Stimulated activated naive CD8-positive, alpha-beta T cell treated with anti-CD3 and anti-CD28 coated beads, Interleukin-15, amount 100 ng/mL, for 72 hours (primary cell): ENCODE data around the gene INPP5J.
"Not testable (repeated sequence)": the region's sequence is repeated elsewhere in the genome, so short reads cannot be mapped to it uniquely, and the experiment has no call there.

Experiments
- ATAC-seq: fragments of 150-1000 bp; cut with Tn5 transposase; 2 replicates; pipeline ENCODE4 v1.10.0; 2021; ENCODE audit warnings: mild to moderate bottlenecking, moderate library complexity
- DNase-seq, 2 donors: peaks; one replicate each; pipeline ENCODE4 v3.0.0; 2021 to 2022
- H3K27ac Mint-ChIP-seq, 2 donors: one replicate each; pipeline ENCODE4 v1.8.0; 2022; ENCODE audit warnings: mild to moderate bottlenecking in 2 of 2, mixed read lengths in 2 of 2, moderate library complexity in 2 of 2
- H3K27me3 Mint-ChIP-seq: one replicate; pipeline ENCODE4 v1.8.0; 2022; ENCODE audit warnings: mixed read lengths
- H3K4me1 Mint-ChIP-seq: one replicate; pipeline ENCODE4 v1.8.0; 2022; ENCODE audit warnings: mild to moderate bottlenecking, mixed read lengths
- H3K4me3 Mint-ChIP-seq, 2 donors: one replicate each; pipeline ENCODE4 v1.8.0; 2022; ENCODE audit warnings: mild to moderate bottlenecking in 2 of 2, mixed read lengths in 2 of 2, moderate library complexity in 1 of 2
- H3K9me3 Mint-ChIP-seq, 2 donors: one replicate each; pipeline ENCODE4 v1.8.0; 2022; ENCODE audit warnings: mixed read lengths in 2 of 2

INPP5J gene, protein sequence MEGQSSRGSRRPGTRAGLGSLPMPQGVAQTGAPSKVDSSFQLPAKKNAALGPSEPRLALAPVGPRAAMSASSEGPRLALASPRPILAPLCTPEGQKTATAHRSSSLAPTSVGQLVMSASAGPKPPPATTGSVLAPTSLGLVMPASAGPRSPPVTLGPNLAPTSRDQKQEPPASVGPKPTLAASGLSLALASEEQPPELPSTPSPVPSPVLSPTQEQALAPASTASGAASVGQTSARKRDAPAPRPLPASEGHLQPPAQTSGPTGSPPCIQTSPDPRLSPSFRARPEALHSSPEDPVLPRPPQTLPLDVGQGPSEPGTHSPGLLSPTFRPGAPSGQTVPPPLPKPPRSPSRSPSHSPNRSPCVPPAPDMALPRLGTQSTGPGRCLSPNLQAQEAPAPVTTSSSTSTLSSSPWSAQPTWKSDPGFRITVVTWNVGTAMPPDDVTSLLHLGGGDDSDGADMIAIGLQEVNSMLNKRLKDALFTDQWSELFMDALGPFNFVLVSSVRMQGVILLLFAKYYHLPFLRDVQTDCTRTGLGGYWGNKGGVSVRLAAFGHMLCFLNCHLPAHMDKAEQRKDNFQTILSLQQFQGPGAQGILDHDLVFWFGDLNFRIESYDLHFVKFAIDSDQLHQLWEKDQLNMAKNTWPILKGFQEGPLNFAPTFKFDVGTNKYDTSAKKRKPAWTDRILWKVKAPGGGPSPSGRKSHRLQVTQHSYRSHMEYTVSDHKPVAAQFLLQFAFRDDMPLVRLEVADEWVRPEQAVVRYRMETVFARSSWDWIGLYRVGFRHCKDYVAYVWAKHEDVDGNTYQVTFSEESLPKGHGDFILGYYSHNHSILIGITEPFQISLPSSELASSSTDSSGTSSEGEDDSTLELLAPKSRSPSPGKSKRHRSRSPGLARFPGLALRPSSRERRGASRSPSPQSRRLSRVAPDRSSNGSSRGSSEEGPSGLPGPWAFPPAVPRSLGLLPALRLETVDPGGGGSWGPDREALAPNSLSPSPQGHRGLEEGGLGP

GRCh38 chr22:31122532-31123291 lies at the start of gene INPP5J:
INPP5J (plus strand) TSS chr22:31122966; CDS start chr22:31123015, 49 bp downstream.
- no peaks in the 10 kb centered on the region for H3K27me3 Mint-ChIP-seq

GRCh38 chr22:31073125-31073524 lies 49.6 kb upstream of the INPP5J start:
- H3K4me3 Mint-ChIP-seq, DNase-seq, H3K27ac Mint-ChIP-seq, H3K9me3 Mint-ChIP-seq, H3K27me3 Mint-ChIP-seq, H3K4me1 Mint-ChIP-seq, ATAC-seq: not testable (repeated sequence)

More at GRCh38 chr22:31122532-31123291, at the start of gene INPP5J:
- no peaks in the 10 kb centered on the region for H3K9me3 Mint-ChIP-seq
- ATAC-seq (no peak), DNase-seq (no peak)
- peaks cover 6% of the 10 kb centered on the region for H3K4me1 Mint-ChIP-seq
- H3K4me3 Mint-ChIP-seq = no peak within 1 kb of the TSS
- peak within 1 kb of the TSS; percentile 14 to 42 for H3K27ac Mint-ChIP-seq

DNA sequence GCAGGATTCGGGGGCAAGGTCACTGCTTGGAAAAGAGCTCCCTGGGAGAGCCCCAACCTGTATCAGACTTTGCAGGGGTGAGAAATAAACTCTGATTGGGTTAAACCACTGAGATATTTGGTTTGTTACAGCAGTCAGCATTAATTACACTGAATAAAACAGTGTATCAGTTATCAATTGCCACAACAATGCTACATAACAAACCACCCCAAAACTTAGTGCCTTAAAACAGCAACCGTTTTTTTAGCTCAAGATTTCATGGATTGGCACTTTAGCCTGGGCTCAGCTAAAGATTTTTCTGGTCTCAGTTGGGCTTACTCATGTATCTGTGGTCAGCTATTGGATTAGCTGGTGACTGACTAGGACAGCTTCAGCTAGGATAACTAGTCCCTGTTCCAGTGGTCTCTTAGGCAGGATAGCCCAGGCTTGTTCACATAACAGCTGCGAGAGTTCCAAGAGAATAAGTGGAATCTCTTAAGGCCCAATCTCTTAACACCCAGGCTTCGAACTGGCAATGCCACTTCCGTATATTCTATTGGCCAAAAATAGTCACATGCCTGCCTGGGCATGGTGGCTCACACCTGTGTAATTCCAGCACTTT lies 49.1 kb upstream of the INPP5J start:
- H3K4me3 Mint-ChIP-seq, ATAC-seq, H3K4me1 Mint-ChIP-seq, H3K27ac Mint-ChIP-seq, H3K27me3 Mint-ChIP-seq, H3K9me3 Mint-ChIP-seq, DNase-seq: not testable (repeated sequence)

DNA sequence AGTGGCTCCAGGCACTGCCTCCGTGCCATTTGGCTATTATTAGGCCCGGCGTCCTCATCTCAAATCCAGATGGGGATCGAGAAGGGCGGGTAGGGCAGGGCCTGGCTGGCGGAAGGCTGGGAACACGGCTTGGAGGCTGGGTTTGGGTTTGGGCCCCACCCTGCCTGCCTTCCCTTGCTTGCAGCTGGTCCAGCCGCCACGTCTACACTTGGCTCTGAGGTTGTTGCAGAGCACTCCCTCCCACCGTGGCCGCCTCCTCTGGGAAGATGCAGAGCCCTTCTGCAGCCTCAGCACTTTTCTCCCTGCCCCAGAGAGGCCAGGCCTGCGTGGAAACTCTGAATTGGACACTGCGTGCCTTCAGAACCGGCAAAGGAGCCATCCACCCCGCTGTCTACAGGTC lies 46.8 kb upstream of the INPP5J start:
- Mint-ChIP-seq H3K27ac (no peak overlapping the region), H3K27me3 (no peaks in the 10 kb centered on the region), H3K9me3 (no peaks in the 10 kb centered on the region), H3K4me3 (no peak overlapping the region), H3K4me1 (peaks cover 6% of the 10 kb centered on the region)
- DNase-seq (no peak), ATAC-seq (no peak)

DNA sequence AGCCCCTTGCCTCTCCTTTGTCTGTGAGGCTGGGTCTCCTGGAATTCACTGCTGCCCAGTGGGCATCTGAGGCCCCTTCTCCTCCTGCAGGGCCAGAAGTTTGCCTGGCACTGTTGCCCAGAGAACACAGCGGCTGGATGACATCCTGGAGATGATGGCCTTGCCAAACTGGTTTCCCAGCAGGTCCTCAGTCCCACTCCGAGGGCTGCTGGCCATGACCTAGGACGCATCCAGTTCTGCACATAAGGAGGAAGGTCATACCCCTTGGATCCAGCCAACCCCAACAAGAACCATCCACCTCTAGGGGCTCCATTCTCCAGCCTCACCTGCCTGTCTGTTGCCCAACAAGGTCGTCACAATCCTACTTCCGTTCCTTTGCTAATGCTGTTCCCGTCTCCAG lies 45.1 kb upstream of the INPP5J start:
- peak overlapping the region; percentile 73 to 82 for H3K27ac Mint-ChIP-seq
- ATAC-seq (no peak), DNase-seq (no peak)
- no peaks in the 10 kb centered on the region for H3K9me3 Mint-ChIP-seq
- H3K4me3 Mint-ChIP-seq = no peak overlapping the region
- H3K27me3 Mint-ChIP-seq = no peaks in the 10 kb centered on the region
- peaks cover 23% of the 10 kb centered on the region for H3K4me1 Mint-ChIP-seq

DNA sequence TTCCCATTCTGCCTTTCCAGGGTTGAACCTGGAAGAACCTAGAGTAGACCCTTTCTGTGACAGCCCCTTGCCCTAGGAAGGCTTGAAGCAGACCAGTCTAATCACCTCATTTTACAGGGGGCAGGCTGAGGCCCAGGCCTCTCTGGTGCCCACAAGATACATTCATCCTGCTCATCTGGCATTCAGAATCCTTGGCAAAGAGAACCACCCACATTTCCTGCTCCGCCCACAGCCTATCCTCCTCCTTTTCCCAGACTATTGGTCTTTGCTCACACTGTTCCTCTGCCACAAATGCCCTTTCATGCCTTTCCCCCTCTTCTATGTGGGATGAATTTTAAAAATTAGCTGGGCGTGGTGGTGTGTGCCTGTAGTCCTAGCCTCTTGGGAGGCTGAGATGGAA lies 44.4 kb upstream of the INPP5J start:
- not testable (repeated sequence) for H3K27ac Mint-ChIP-seq, DNase-seq, ATAC-seq, H3K27me3 Mint-ChIP-seq, H3K4me3 Mint-ChIP-seq, H3K9me3 Mint-ChIP-seq
- peaks cover 30% of the 10 kb centered on the region for H3K4me1 Mint-ChIP-seq

DNA sequence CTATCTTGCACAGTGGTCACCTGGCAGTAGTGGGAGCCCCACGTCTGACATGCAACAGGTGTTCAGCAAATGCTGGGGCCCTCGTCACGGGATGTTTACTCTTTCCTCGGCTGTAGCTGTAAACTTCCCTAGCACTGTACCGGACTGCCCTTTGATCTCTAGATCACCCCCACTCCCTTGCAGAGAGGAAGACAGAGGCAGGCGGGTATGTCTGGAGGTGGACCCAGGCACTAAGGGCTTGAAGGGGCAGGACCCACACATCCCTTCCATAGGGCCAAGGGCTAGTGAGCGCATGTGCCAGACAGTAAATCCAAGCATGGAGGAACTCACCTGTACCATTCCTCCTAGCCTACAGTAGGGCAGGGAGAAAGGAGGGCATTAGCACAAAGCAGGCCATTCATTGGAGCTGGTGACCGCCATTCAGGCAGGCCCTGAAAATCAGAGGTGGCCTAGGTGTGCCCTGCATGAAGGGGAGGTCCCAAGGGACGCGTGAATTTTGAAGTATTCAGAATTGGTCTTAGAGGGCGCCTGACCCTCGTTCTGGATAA lies 43.6 kb upstream of the INPP5J start:
- Mint-ChIP-seq H3K4me3 (no peak overlapping the region), H3K27ac (peak overlapping the region in 1 of 2 donors; percentile 61), H3K4me1 (peaks cover 38% of the 10 kb centered on the region), H3K27me3 (no peaks in the 10 kb centered on the region), H3K9me3 (no peaks in the 10 kb centered on the region)
- ATAC-seq = no peak
- no peak for DNase-seq

DNA sequence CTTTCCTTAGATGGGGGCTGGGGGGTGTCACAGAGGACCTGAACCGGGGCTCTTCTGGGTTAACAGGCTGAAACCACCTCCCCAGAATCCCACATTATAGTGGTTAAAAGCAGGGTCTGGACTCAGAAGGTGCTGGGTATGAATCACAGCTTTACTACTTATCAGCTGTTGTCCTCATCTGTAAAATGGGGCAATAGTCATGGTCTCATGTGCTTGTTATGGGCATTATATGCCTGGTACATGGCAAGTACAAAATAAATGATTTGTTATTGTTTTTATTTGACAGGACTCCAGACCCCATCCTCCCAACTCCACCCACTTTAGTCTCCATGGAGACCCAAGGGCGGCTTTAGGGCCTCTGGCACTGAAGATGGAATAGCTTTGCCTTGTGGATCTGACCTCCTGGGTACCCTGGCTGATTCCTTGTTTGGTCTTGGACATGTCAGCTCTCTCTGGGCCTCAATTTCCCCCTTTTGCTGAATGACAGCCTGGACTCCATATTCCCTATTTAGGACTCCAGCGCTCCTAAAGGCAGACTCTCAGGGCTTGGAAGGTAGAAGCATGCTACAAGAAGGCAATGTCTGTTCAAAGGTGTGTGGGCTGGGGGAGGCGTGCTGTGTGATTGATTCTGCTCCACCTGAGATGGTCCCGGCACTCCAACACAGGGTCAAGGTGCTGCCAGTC lies 42.5 kb upstream of the INPP5J start:
- no peak for DNase-seq
- H3K4me3 Mint-ChIP-seq = peak overlapping the region; percentile 86 to 95
- no peak overlapping the region for H3K27ac Mint-ChIP-seq
- H3K27me3 Mint-ChIP-seq = no peaks in the 10 kb centered on the region
- peaks cover 45% of the 10 kb centered on the region for H3K4me1 Mint-ChIP-seq
- no peaks in the 10 kb centered on the region for H3K9me3 Mint-ChIP-seq
- no peak for ATAC-seq

DNA sequence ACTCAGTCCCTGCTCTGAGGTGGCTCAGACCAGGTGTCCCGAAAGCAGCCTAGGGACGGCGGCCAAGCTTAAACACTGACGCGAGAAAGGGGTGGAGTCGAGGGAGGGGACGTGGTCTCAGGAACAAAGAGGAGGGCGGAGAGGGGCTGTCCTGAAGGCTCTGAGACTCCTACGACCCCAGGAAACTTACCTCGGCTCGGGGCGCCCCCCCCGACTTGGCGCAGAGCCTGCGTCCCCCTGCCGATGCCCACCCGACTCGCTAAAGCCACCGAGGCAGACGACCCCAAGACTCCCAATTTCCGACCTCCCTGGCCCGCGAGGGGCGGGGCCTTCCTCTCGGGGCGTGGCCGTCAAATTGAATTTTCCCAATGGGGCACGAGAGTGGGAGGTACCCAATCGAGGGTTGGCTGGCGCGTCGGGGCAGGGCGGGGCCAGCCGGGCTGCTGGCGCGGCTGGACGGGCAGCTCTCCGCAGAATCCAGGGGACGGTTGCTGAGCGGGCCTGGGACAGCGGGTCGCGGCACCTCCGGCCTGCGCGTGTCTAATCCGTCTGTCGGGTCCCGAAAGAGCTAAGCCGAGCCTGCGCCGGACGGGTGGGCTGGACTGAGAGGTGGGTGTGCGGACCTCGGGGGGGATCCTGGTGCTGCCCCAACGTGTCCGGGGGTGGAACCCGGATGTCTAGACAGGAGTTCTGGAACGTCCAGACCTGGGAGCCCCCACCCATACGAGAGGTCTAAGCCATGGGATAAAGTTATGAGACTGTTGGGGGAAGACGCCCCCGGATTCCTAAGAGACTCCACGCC lies 41.7 kb upstream of the INPP5J start, which contains the start of gene SMTN:
SMTN (plus strand) TSS at position 471 of the 802 bp plus-strand sequence. CDS start 1,941 bp downstream, outside the sequence.
- peak within 1 kb of the TSS; percentile 65 to 78 for H3K27ac Mint-ChIP-seq
- peak; percentile 74 for ATAC-seq
- peak within 1 kb of the TSS; percentile 86 to 95 for H3K4me3 Mint-ChIP-seq
- no peaks in the 10 kb centered on the region for H3K9me3 Mint-ChIP-seq
- peak; percentile 86 to 91 for DNase-seq
- H3K4me1 Mint-ChIP-seq = peaks cover 49% of the 10 kb centered on the region
- no peaks in the 10 kb centered on the region for H3K27me3 Mint-ChIP-seq

DNA sequence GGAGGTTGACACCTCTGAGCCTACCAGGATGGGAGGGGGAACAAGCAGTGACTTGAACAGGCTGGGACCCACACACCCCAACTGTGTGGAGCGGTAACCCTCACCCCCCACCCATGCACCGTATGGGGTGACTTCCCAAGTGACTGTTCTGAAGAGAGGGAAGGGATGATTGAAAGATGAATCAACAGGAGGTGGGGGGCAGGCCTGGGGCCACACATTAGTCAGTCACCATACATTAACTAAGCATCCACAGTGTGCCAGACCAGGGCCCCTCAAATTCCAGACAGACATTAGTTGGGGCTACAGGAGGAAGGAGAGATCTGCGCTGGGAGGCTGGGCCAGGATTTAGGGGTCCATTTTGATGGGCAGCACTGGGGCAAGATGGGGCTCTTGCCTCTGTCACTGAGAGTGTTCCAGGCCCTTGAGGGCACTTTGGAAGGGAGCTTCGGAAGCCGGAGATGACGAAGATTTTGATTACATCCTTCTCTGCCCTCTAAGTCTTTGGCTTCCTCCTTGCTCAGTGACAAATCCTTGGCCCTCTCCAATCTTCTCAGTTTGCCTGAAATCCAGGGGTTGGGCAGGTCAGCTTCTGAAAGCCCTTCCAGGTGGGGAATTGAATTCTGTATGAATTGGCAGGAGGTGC lies 40.7 kb upstream of the INPP5J start:
- peak overlapping the region; percentile 86 to 95 for H3K4me3 Mint-ChIP-seq
- DNase-seq (no peak), ATAC-seq (no peak)
- no peak overlapping the region for H3K27ac Mint-ChIP-seq
- peaks cover 49% of the 10 kb centered on the region for H3K4me1 Mint-ChIP-seq
- no peaks in the 10 kb centered on the region for H3K9me3 Mint-ChIP-seq
- no peaks in the 10 kb centered on the region for H3K27me3 Mint-ChIP-seq

GRCh38 chr22:31082606-31083376 lies 40.0 kb upstream of the INPP5J start:
- no peaks in the 10 kb centered on the region for H3K27me3 Mint-ChIP-seq
- peak overlapping the region; percentile 86 to 95 for H3K4me3 Mint-ChIP-seq
- no peaks in the 10 kb centered on the region for H3K9me3 Mint-ChIP-seq
- peak overlapping the region in 1 of 2 donors; percentile 57 for H3K27ac Mint-ChIP-seq
- DNase-seq (peak; percentile 65 to 71), ATAC-seq (no peak)
- peaks cover 49% of the 10 kb centered on the region for H3K4me1 Mint-ChIP-seq

DNA sequence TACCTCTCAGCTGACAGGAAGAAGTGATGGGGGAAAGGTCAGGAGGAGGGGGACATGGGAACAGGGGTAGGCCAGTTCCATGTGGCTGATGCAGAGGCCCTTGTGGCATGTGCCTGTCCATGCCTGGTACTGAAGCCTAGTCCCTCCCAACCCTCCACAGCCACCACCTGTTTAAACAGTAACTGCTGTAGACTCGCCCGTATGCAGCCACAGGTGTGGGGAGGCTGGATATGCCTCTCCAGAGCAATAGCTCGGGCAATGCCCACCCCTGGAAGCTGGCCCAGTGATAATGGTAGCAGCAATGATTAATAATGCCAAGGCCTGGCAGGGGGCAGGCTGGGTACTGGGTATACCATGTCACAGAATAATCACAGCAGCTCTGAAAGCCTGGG lies 39.4 kb upstream of the INPP5J start:
- ATAC-seq = no peak
- no peak overlapping the region for H3K27ac Mint-ChIP-seq

More for the DNA sequence above, 39.4 kb upstream of the INPP5J start:
- Mint-ChIP-seq H3K9me3 (no peaks in the 10 kb centered on the region), H3K4me1 (peaks cover 49% of the 10 kb centered on the region), H3K4me3 (peak overlapping the region; percentile 86 to 95), H3K27me3 (no peaks in the 10 kb centered on the region)
- DNase-seq = no peak
